GM21381 (cell line): ENCODE measurements around the gene KRTAP5-10.
"Not testable (repeated sequence)": the region's sequence is repeated elsewhere in the genome, so short reads cannot be mapped to it uniquely, and the experiment has no call there.

Source experiments
- ATAC-seq: cut with Tn5 transposase; IDR thresholded peaks from one replicate; pipeline ENCODE4 v1.9.1; 2021; ENCODE audit warnings: mild to moderate bottlenecking, moderate library complexity; ENCODE audit not compliant: unreplicated experiment

Gene KRTAP5-10

DNA sequence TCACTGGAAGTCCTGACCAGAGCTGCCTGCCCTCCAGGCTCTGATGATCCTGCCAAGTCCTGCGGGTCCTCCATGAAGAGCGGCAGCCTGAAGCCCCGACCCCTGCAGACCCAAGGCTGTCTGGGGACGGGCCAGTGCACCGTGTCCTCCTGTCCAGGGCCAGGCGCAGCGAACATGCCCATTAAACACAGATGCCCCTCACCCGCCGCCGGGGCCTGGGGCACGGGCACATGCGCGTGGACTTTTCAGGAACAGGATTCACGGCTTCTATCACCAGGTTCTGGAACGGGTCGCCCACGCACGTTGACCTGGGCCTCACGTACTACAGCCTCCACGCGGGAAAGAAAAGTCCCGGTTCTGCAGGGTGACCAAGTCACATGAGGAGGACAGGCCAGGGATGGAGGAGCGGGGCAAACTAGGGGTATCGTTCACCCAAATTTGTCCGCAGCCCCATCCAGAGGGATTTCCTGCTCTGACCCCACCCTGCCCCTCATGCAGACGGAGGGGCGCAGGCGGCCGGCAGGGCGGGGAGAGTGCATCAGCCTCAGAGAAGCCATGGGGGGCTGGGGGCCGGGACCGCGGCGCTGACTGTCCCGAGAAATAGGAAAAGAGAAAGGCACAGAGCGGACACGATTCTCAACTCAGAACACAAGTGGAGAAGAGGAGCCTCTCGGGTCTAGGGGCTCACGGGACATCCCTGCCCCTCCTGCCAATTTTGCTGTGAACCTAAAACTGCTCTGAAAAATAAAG is 5.9 kb downstream of the KRTAP5-10 start:
- ATAC-seq = not testable (repeated sequence)

DNA sequence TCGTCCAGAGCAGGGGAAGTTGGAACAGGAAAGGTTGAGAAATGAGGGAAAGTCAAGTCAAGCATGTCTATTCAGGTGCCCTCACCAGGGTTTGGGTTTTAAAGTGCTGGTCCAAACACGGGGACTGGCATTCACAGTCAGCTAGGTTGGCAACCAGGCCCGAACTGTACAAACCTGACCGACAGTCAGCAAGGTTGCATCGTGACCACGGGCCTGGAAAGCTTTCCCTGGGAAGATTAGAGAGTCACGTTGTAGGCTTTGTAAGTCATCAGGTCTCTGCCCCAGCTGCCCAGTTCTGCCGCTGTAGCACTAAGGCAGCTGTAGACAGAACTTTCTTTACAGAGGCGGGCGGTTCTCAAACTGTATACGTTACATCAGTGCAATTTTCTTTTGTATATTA is 7.4 kb downstream of the KRTAP5-10 start:
- ATAC-seq = no peak

DNA sequence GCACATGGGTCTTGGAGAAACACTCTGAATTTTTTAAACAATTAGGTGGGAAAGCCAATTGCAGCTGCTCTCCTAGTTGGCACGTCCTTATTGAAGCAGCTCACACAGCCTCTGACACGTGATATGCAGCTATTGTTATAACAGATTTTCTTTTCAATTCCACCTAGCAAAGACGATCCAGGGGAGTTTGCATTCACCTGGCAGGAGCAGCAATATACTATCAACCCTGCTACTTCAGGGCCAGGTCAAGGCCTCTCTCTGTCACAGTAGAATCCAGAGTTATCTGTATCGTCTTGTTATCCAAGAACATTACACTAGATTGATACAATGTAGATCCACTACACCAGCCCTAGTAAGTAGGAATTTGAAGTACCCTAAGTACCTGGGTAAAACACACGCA is 9.1 kb downstream of the KRTAP5-10 start:
- ATAC-seq = no peak

DNA sequence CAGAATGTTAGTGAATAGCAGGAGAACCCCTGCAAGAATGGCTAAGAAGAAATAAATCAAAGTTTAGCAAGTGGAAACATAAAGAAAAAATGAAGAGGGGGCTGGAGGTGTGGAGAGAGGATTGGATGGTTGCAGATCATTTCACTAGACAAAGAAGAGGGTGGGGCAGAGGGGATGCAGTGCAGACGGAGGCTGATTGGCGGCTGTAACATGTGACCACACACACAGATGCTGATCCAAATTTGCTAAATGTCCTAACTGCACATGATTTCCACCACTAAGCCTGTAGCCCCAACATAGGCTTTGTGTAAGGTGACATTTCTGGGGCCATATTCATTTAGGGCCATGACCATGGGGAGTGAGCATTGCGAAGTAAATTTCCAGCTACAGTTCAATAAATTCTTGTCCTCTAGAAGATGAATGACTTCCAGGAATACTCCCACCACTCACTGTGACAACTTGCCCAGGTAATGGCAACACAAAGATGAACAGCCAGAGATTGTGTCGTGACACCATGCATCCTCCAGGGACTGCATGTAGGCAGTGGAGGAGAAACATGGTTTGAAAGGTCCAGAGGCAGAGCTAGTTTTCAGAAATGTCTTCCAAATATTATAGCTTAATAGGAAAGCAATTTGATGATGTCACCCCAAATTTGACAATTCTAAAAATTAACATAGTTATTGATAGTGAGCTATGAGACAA is 10.5 kb downstream of the KRTAP5-10 start:
- no peak for ATAC-seq

DNA sequence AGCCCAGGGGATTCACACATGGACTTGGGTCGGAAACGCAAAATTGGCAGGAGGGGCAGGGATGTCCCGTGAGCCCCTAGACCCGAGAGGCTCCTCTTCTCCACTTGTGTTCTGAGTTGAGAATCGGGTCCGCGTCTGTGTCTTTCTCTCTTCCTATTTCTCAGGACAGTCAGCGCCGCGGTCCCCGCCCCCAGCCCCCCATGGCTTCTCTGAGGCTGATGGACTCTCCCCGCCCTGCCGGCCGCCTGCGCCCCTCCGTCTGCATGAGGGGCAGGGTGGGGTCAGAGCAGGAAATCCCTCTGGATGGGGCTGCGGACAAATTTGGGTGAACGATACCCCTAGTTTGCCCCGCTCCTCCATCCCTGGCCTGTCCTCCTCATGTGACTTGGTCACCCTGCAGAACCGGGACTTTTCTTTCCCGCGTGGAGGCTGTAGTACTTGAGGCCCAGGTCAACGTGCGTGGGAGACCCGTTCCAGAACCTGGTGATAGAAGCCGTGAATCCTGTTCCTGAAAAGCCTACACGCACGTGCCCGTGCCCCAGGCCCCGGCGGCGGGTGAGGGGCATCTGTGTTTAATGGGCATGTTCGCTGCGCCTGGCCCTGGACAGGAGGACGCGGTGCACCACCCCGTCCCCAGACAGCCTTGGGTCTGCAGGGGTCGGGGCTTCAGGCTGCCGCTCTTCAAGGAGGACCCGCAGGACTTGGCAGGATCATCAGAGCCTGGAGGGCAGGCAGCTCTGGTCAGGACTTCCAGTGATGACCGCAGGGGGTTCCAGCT is 11.5 kb downstream of the KRTAP5-10 start:
- ATAC-seq = not testable (repeated sequence)

DNA sequence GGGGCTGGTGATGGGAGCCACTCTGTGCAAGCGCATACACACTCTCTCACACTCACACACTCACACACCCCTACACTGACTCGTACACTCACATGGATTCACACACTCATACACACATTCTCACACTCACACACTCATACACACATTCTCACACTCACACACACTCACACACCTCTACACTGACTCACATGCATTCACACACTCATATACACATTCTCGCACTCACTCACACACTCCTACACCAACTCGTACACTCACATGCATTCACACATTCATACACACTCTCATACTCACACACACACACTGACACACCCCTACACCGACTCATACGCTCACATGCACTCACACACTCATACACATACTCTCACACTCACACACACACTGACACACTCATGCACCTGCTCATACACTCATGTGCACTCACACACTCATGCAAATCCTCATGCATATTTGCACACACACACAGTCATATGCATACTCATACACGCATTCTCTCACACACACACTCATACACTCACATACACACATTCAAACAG is 12.2 kb downstream of the KRTAP5-10 start:
- ATAC-seq = no peak

DNA sequence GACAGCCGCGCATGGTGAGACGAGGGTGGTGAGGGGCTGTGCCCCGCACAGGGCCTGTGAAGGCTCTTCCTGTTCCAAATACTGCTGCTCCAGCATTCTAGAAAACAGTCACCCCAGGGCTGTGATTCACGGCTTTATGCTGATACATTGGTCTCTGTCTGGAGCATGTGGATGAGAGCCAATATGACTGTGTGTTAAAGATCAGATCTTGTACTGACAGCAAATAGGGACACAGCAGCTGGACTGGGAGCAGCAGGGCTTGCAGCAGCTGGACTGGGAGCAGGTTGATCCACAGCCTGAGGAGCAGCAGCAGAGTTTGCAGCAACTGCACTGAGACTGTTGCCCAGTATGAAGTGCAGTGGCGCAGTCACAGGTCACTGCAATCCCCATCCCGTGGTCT is 14.2 kb downstream of the KRTAP5-10 start:
- not testable (repeated sequence) for ATAC-seq

DNA sequence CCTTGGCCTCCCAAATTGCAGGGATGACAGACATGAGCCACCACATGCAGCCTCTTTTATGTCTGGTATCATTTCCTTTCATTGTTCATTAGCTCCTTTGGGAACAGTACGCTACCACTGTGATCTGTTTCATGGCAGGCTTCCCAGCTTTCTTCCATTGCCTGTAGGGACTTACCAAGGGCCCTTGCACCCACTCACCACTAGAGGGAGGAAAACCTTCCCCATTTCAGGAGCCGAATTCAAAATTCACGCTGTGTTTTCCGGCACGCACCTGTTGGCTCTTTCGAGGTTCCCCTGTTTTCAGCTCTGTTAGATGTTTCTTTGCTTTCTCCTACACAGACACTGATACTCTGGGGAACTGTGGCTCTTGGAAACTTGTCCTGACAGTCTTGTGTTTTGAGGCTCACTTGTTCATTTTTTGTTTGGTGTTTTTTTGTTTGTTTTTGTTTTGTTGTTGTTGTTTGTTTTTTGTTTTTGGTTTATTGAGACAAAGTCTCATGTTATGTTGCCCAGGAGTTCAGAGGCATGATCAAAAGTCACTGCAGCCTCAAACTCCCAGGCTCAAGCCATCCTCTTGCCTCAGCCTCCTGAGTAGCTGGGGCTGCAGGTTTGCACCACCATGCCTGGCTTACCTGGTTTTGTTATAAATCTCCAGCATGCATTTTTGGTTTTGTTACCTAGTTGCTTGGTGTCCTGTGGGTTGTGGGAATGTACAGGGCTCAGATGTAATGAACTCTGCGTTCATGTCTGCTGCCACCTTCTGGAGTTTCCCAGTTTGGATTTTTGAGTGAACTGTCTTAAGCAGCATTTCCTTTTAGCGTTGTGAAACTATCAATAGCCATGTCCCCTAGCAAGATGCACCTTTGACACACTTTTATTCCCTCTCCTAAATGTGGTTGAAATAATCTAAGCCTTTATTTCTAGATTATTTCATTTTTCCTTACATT is 15.0 kb downstream of the KRTAP5-10 start:
- no peak for ATAC-seq

DNA sequence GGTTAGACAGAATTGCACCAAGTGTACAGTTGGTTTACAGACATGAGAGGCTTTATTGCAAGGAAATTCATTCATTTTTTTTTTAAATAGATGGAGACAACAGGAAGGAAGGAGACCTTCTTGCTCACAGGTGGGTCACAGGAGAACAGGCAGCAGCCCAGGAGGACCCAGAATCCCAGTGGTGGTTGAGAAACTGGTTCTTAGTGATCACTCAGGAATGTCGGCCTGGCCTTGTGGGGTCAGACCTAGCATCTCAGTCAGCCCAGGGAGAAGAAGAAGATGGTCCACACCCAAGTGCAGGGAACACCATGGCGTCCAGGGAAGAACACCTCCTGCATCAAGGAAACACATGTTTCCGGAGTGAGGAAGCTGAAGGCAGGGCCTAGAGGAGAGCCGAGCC is 16.5 kb downstream of the KRTAP5-10 start:
- ATAC-seq = no peak

DNA sequence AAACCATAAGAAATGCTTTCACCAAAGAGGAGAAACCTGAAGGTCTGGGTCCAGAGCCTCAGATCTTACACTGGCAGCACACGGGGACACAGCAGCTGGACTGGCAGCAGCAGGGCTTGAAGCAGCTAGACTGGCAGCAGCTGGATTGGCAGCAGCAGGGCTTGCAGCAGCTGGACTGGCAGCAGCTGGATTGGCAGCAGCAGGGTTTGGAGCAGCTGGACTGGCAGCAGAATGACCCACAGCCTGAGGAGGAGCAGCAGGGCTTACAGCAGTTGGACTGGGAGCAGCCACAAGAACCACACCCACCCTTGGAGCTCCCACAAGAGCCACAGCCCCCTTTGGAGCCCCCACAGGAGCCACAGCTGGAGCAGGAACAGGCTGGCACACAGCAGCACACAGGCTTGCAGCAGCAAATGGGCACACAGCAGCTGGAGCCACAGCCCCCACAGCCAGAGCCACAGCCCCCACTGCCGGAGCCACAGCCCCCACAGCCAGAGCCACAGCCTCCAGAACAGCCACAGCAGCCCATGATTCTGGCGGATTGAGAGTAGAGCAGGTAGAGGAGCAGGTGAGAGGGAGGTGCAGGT is 17.0 kb downstream of the KRTAP5-10 start, which contains the start of gene KRTAP5-11:
KRTAP5-11 (minus strand) TSS at position 567 of the 587 bp plus-strand sequence; CDS start at position 529, 38 bp downstream.
- ATAC-seq = no peak

DNA sequence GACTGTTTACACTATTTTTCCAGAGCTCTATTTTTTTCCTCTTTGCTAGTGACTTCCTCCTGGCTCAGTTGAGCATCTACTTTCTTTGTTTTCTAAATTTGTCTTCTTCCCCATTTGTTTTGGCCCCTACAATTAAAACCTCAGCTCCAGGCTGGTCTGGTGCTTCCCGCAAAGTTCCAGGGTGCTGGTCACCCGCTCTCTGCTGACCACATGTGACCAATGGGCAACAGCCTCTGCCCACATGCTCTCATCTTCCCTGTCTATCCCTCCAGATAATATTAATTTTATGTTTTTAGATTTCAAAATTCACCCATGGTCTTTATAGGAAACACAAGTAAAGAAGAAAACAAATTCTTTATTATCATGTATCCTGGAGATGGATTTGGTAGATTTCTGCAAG is 17.6 kb downstream of the KRTAP5-10 start:
- not testable (repeated sequence) for ATAC-seq

DNA sequence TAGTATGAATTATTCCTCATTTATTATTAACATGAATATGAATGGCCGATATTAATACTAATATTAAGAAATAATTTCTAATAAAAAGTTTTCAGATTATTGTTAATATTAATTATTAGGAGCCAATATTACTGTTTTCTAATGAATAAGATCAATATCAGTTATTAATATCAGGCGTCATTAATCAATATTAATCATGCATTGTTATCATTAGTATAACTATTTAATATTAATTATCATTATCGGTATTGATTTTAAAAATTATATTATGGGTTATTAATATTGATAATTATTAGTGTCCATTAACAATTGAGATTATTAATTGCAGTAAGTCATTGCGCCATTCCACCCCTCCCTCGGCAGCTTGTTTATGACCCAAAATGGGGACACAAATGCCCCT is 20.3 kb downstream of the KRTAP5-10 start:
- ATAC-seq = not testable (repeated sequence)

DNA sequence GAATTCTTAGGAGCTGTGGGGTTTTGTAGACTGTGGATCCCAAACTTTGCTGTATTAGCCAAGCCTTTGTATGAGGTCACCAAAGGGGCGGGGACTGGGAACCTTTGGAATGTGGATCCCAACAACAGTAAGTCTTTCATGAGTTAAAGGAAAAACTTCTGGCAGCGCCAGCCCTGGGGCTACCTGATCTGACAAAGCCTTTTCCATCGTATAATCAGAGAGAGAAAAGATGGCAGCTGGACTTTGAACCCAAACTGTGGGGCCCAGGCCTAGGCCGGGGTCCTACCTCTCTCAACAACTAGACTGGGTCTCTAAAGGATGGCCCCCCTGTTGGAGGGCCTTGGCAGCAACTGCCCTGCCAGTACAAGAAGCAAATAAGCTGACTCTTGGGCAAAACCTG is 23.0 kb downstream of the KRTAP5-10 start:
- ATAC-seq = not testable (repeated sequence)

DNA sequence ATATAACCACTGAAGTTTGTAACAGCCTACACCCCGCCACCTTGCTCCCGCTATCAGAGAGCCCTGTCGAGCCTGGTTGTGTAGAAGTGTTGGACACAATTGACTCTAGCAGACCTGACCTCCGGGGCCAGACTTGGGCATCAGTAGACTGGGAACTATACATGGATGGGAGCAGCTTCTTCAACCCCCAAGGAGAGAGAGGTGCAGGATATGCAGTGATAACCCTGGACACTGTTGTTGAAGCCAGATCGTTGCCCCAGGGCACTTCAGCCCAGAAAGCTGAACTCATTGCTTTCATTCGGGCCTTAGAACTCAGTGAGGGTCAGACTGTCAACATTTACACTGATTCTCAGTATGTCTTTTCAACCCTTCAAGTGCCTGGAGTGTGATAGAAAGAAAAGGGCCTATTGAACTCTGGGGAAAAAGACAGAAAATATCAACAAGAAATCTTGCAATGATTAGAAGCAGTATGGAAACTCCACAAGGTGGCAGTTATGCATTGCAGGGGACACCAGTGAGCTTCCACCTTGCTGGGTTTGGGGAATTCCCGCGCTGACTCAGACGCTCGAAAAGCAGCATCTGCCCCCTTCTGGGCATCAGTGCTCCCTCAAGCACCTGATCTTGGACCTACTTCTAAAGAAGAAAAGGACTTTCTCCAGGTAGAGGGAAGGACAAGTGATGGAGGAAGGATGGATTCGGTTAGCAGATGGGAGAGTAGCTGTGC is 23.6 kb downstream of the KRTAP5-10 start:
- not testable (repeated sequence) for ATAC-seq

DNA sequence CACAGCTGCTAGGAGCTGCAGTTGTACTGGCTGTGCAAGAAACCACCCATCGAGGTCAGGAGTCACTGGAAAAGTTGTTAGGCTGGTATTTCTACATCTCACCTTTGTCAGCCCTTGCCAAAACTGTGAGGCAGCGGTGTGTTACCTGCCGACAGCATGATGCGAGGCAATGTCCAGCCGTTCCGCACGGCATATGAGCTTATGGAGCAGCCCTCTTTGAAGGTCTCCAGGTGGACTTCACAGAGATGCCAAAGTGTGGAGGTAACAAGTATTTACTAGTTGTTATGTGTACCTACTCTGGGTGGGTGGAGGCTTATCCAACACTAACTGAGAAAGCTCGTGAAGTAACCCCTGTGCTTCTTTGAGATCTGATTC is 24.2 kb downstream of the KRTAP5-10 start:
- not testable (repeated sequence) for ATAC-seq

DNA sequence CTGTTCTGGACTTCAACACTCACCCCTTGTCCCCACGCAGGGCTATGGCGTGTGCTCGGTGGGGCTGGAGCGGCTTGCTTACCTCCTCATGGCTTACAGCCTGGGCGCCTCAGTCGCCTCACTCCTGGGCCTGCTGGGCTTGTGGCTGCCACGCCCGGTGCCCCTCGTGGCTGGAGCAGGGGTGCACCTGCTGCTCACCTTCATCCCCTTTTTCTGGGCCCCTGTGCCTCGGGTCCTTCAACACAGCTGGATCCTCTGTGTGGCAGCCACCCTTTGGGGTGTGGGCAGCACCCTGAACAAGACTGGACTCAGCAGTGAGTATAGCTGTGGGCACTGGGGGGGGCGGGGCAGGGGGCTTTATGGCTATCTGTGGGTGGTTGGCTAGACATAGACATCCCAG is 37.9 kb downstream of the KRTAP5-10 start:
- ATAC-seq = not testable (repeated sequence)

DNA sequence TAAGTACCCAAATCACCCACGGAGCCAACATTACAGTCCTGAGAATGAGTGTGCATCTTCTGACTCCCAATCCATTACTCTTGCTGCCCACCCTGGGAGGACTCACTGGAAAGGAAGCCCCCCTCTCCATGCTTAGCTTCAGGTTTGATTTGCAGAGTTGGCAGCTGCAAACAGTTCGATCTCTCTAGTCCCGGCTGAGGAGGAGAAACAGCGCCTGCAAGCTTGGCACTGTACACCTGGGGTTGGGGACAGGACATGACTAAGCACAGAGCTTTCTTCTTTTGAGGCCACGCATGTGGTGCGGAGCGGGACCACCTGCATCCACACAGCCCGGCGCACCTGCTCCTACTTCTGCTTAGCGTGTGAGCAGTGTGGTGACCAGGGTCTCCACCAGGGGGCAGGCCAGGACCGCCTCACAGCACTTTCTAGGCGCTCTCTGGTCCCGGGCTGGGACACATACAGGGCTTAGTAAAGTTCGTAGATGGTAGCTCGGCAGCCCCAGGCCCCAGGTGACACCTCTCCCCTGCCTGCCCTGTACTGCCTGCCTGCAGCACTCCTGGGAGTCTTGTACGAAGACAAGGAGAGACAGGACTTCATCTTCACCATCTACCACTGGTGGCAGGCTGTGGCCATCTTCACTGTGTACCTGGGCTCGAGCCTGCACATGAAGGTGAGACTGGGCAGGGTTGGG is 39.6 kb downstream of the KRTAP5-10 start:
- ATAC-seq = not testable (repeated sequence)

DNA sequence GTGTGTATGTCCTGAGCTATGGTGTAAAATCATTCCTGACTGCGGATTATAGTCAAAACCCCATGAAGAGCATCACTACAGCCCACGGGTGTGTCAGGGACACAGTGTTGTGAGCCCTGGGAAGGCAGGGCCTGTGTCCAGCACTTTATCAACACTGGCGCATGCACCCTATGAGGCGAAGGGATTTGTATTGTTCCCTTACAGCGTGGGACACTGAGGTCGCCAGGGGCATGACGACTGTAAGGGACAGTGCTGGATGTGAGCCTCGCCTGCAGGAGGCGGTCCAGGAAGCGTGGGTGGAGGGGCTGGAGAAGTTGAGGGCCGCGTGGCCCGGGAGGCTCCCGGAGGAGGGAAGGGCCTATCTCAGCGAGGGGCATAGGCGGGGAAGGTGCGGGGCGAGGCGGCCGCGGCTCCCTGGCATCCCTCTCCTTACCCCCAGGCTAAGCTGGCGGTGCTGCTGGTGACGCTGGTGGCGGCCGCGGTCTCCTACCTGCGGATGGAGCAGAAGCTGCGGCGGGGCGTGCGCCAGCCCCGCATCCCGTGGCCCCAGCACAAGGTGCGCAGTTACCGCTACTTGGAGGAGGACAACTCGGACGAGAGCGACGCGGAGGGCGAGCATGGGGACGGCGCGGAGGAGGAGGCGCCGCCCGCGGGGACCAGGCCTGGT is 41.6 kb downstream of the KRTAP5-10 start:
- ATAC-seq = not testable (repeated sequence)
